HG03196 (cell line): ENCODE results near the gene CHST7.
A peak's percentile ranks its signal among the peaks of the same experiment; 100 is the strongest.

Experiments used
- ATAC-seq: cut with Tn5 transposase; IDR thresholded peaks from one replicate; pipeline ENCODE4 v1.9.1; 2021; ENCODE audit not compliant: unreplicated experiment

Gene CHST7

DNA sequence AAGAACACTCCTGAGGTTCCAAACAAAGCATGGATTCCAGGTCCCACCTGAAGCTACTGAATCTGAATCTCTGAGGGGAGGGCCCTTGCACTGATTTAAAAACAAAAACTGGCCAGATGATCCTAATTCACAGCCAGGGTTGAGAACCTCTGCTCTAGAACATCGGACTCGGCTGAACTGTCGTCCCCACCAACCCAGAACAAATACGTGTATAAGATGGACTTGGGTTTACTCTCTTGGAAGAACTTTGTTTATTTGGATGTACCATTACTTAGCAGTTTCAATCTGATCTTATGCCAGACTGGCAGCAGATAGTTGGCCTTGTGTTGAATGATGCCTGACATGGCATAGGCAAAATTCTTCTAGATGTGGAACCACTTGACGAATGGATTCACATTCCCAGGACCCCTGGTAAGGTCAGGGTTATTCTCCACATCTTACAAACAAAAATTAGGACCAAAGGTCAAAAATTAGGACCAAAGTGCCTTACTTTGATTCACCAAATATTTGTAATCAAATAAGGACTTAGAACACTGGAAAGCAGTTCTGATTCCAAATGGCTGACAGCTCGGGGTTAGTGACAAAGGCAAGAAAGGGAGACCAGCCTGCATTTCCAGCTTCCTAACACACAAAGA lies 29.0 kb downstream of the CHST7 start:
- no peak for ATAC-seq

GRCh38 chrX:46607916-46608315 lies 34.4 kb downstream of the CHST7 start:
- ATAC-seq = no peak

- ATAC-seq = no peak
These were observed 36.6 kb downstream of the CHST7 start for GRCh38 chrX:46610070-46610658.

DNA sequence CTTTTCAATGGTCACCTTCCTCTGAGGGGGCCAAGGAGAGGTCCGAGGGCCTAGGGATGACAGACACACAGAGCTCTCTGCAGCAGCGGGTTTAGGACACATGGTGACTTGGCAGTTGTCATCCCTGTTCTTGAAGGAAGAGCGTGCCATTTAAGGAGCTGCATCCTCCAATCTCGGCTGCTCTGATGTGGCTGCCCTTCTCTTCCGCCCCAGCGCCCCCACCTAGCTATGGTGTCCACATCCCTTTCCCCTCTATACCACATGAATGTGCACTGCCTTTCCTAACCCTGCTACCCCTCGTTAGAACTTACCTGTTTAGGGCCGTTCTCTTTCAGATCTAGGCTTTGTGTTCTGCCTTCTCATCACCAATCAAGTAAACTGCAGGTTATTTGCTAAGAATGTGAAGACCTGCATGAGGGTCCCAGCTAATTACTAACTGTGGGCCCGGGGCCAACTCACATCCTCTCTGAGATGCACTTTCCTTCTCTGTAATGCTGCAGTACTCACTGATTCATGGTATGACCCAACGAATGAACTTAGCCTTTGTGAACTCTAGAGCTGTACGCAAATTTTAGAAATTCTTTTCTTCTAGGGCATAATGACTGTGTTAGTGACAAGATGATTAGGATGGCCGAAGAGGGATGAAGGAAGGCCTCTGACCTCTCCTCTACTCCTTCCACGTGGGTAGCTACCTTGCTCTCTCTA lies 38.2 kb downstream of the CHST7 start:
- ATAC-seq = no peak

DNA sequence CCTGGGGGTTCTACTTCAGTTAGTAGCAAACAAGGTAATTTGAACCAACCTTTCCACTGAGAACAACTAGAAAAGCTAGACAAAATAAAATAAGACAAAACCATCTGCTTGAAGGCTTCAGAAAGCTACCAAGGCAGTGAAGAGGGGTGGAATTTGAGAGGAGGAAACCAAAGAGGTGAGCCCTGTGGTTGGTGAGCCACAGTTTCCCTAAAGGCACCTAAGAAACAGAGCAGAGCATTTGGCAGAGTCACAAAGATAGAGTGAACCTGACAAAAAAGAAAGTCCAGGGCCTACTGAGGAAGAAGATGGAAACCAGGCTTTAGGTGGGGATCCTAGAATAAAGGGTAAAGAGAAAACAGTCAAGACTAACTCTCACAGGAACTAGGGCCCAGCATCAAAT lies 44.3 kb downstream of the CHST7 start:
- ATAC-seq = no peak

DNA sequence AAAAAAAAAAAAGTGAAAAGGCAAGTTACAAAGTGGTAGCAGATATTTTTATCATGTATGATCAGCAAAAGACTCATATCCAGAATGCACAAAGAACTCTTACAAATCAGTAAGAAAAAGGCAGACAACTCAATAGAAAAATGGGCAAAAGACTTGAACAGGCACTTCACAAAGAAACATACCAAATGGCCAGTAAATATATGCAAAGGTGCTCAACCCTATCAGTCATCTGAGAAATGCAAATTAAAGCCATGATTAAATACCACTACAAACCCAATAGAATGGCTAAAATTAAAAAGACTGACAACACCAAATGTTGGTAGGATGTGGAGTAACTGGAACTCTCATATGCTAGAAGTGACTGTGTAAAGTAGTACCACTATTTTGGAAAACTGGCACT lies 45.4 kb downstream of the CHST7 start:
- ATAC-seq = no peak

DNA sequence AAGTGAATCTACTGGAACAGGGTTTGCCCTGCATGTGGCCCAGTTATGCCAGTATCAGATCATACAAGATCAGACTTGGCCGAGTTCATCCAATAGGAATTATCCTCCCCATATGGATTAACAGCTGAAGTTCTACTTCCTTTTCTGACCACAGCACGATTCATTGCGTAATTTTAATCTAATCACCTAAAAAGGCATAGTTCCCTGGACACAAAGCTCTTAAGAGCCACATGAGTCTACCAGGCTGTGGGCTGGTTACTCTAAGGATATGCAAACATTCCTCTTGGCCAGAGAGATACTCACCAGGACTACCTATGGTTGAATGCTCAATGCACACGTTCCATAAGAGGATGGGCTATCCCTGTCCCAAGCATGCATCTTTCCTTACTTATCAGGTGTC lies 46.9 kb downstream of the CHST7 start:
- ATAC-seq = no peak

- ATAC-seq = no peak
These were observed 48.0 kb downstream of the CHST7 start for GRCh38 chrX:46621572-46621971.

DNA sequence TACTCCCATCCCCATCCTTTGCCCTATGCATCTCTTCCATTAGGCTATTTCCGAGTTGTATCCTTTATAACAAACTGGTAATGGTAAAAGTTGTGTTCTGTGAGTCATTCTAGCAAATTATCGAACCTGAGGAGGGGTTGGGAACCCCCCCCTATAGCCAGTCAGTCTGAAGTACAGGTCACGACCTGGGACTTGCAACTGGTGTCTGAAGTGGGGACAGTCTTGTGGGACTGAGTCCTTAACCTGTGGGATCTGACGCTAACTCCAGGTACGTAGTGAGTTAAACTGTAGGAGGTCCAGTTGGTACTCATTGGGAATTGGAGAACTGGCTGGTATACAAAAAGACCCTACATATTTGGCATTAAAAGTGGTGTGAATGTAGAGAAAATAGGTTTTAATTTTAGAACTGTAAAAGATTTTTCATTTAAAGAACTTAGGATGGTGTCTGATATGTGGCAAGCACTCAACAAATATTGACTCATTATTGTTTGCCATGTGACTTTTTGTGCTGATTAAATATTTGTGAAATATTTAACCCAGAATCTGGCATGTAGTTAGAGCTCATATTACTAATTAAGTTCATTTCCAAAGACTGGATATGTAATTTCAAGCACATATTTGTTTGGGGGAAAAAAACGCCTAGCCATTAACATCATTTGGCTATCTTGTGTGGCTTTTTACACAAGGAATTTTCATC lies 50.7 kb downstream of the CHST7 start:
- ATAC-seq = no peak

- no peak for ATAC-seq
These were observed 53.0 kb downstream of the CHST7 start for GRCh38 chrX:46626566-46626965.

DNA sequence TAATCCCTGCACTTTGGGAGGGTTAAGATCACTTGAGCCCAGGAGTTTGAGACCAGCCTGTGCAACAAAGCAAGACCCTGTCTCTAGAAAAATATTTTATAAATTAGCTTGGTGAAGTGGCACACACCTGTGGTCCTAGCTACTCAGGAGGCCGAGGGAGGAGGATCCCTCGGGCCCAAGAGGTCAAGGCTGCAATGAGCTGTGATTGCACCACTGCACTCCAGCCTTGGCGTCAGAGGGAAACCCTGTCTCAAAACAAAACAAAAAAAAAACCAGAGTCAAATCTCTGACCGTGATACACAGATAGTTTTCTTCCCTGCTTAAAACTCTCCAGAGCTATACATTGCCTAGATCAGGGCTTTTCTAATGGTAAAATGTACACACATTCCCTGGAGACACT lies 53.5 kb downstream of the CHST7 start:
- no peak for ATAC-seq

GRCh38 chrX:46627711-46628419 lies 54.3 kb downstream of the CHST7 start:
- no peak for ATAC-seq

DNA sequence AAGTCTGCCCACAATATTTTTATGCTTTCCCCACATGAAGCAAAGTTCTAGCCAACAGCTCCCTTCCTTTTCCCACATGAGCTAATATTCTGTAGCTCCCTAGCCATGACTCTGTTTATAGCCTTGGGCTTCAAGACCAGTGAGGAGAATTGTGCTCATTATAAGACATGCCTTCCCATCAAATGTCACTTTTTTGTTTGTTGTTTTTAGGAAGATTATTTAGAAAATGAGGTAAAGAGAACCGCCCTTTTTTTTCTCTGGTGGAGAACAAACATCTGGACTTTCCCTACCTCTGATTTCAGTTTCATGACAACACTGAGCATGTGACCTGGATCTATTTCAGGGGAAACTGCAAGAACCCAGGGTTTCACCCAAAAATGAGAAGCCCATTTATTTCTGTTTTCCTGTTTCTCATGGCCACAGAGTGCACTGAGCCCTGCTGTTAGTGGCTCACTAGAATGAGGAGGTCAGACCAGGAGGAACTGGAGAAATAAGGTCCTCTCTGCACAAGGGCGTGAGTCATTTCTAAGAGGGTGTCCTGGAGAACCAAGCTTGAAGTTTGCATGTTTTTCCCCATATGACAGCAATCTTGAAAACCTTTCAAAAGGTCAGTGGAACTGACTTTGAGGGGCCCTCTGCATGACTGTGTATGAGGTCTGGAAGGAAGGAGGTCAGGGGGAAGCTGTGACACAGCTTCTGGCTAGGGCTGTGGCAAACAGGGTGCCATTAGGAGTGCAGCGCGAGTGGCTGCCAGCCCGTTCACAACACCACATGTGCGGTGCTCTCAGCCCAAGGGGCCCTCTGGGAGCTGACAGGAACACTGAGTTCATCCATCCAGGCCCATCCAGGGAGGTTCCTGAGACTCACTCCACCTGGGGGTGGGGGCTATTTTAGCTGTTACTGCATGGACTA lies 55.2 kb downstream of the CHST7 start:
- peak; percentile 77 for ATAC-seq

- no peak for ATAC-seq
These were observed 56.6 kb downstream of the CHST7 start for GRCh38 chrX:46630141-46630540.

GRCh38 chrX:46634577-46634976 lies 61.0 kb downstream of the CHST7 start:
- ATAC-seq = no peak

GRCh38 chrX:46635186-46635585 lies 61.6 kb downstream of the CHST7 start:
- ATAC-seq = no peak

DNA sequence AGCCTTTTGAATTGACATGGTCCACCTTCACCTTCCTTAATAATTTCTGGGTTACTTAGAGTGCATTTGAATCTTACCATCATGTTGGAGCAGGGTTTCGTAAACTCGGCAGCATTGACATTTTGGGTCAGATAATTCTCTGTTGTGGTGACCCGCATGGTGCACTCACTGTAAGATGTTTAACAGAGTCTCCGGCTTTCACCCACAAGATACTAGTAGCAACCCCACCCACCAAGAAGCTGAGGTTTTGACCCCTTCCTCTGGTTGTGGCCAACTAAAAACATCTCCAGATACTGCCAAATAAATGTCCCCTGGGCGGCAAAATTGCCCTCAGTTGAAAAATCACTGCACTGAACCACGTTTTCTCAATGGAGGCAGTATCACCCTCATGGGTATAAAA lies 62.7 kb downstream of the CHST7 start:
- no peak for ATAC-seq

- ATAC-seq = no peak
These were observed 64.4 kb downstream of the CHST7 start for GRCh38 chrX:46637938-46638337.

GRCh38 chrX:46642145-46642544 lies 68.6 kb downstream of the CHST7 start:
- ATAC-seq = no peak

- no peak for ATAC-seq
These were observed 70.1 kb downstream of the CHST7 start for GRCh38 chrX:46643636-46644035.
